Heart right ventricle (tissue), 16 donors: ENCODE results near the gene SMCO4. TPM values are rescaled to one million over a fixed set of nuclear protein-coding genes. Genes with fewer than 3 reads are reported as not detected.

Experiments
- ATAC-seq, 8 donors: fragments of 200-7000 bp; cut with Tn5 transposase; one replicate each; pipeline ENCODE4 v1.9.1; 2020; ENCODE audit warnings: mild to moderate bottlenecking in 8 of 8, moderate library complexity in 8 of 8, moderate number of reproducible peaks in 1 of 8
- DNase-seq, 2 donors: peaks; one replicate each; pipeline ENCODE4 v3.0.0-alpha.2; 2020
- H3K27ac ChIP-seq, 10 donors: fragments of 200-600 bp; sonication (generic) in 2 of 10; one replicate each; pipeline versions ENCODE4 v1.5.0 to v1.8.0; 2020 to 2022; ENCODE audit warnings: mild to moderate bottlenecking in 3 of 10
- H3K27me3 ChIP-seq, 7 donors: fragments of 200-600 bp; one replicate each; pipeline ENCODE4 v1.8.0; 2021 to 2022; ENCODE audit warnings: mild to moderate bottlenecking in 2 of 7
- H3K36me3 ChIP-seq, 9 donors: fragments of 200-600 bp; sonication (generic) in 1 of 9; one replicate each; pipeline versions ENCODE4 v1.5.0 to v1.8.0; 2020 to 2022; ENCODE audit warnings: mild to moderate bottlenecking in 2 of 9
- H3K4me1 ChIP-seq, 9 donors: fragments of 200-600 bp; sonication (generic) in 1 of 9; one replicate each; pipeline versions ENCODE4 v1.5.0 to v1.8.0; 2020 to 2022; ENCODE audit warnings: mild to moderate bottlenecking in 4 of 9
- H3K4me3 ChIP-seq, 10 donors: fragments of 200-600 bp; sonication (generic) in 2 of 10; one replicate each; pipeline versions ENCODE4 v1.5.0 to v1.8.0; 2020 to 2022; ENCODE audit warnings: mild to moderate bottlenecking in 7 of 10, moderate library complexity in 2 of 10
- H3K9me3 ChIP-seq, 11 donors: fragments of 200-600 bp in 10 of 11; sonication (generic) in 2 of 11; one replicate each; pipeline versions ENCODE4 v1.5.0 to v1.8.0; 2013 to 2022; ENCODE audit warnings: mild to moderate bottlenecking in 2 of 11, control low read depth in 1 of 11, moderate library complexity in 1 of 11
- WGBS, 2 donors: extraction: QIAGEN DNeasy Blood & Tissue Kit; methylation state at CpG; one replicate each; pipeline ENCODE4 v1.1.7; 2013; ENCODE audit warnings: inconsistent platforms in 1 of 2; 5-methylcytosine and 5-hydroxymethylcytosine counted together
- intact Hi-C, 10 donors: fragments of 100-400 bp; cut with DNase I; formaldehyde crosslinking; loops; one replicate each; pipeline versions ENCODE4 v1.11.1 to v1.14.2; 2022
- polyA plus RNA-seq, 2 donors: library from polyadenylated mRNA; stranded (reverse); fragments of 200-250 nt; gene quantifications; one replicate each; pipeline ENCODE4 v1.2.3, GENCODE V29; 2013
- total RNA-seq, 10 donors: library from RNA; stranded (reverse); fragmentation: NEBNext Ultra II Directional in 3 of 10; extraction: Animal tissue kit (Norgen Biotek cat#: 25700) in 3 of 10; gene quantifications; one replicate each; pipeline versions ENCODE4 v1.2.1 to v1.2.4, GENCODE V29; 2021 to 2023
- TF ChIP-seq, protein P1 (sequence below), 9 donors: fragments of 200-600 bp; sonication (generic) in 2 of 9; IDR thresholded peaks; one replicate each; pipeline versions ENCODE4 v1.5.0 to v1.8.0; 2021 to 2022; ENCODE audit warnings: antibody characterized with exemption in 9 of 9, mild to moderate bottlenecking in 5 of 9, moderate library complexity in 1 of 9
- donor health status: Arrhythmogenic right ventricular cardiomyopathy.
- donor health status: ischemic (EF 13 %, LVEDD 7.1; RV severe dilation, severe dysfunction).
- donor health status: healthy with polysubstance abuse.
- donor health status: DM: no; HTN: yes; CAD: no.
- donor health status: DM: no; HTN: no; CAD: no.
- donor health status: ischemic (EF 25% LVEDD 6.9; RV normal size, moderate dysfunction).
- donor health status: ischemic (EF 25% LVEDD 5.7; RV mildly dilated, moderate dysfunction).
- donor health status: healthy.
- donor health status: DM: yes; HTN: yes; CAD: no.
- donor health status: Ischemic cardiomyopathy.
- donor health status: ischemic (EF 35%, LVEDD 5.7; RV mildly dilated, moderate dysfunction).
- donor health status: nonischemic (EF 11% LVEDD 7.7; RV severe dilation, severe dysfunction).
- donor health status: DM: yes; HTN: yes; CAD: no.
- donor health status: PGD.
- donor health status: ischemic (EF 29% LVEDD 5.4; RV normal size, mild dysfunction).
- donor health status: nonischemic (EF 23%, LVEDD 6.1; RV moderate dilation, normal function).

The SMCO4 gene
- total and polyA plus RNA-seq, 12 donors = 23.1 to 85.5 (median 44.8) TPM

DNA sequence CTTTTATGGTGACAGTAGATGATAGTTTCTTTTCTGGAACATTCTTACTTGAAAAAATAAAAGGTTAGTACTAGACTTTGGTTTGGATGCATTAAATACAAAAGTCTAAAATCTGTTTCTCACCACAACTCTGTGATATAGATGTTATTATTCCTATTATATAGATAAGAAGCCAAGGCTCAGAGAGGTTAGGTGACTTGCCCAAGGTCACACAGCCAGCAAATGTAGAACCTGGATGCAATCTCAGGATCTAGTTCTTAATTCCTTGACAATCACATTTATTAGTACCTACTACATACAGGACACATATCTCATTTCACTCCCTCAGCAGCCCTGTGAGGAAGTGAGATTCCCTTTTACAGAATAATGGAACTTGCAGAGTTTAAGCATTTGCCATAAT is 26.3 kb upstream of the SMCO4 start:
- intact Hi-C loops = loop anchor here in 1 of 10 donors (10.0 kb wide), 1 partner anchor 85 kb away; no protein-coding TSS in a partner anchor
- Histone ChIP-seq H3K36me3 (no peaks in the 10 kb centered on the region), H3K27me3 (no peaks in the 10 kb centered on the region)

DNA sequence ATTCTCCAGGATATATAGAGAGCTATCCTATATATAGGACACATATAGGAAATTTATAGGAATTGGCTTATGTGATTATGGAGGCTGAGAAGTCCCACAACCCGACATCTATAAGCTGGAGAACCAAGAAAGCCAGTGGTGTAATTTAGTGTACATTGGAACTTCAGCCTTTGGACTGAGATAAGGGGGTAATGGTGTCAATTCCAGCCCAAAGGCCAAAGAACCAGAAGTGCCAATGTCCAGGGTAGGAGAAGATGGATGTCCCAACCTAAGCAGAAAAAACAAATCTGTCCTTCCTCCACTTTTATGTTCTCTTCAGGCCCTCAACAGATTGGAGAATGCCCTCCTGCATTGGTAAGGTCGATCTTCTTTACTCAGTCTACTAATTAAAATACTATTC is 25.5 kb upstream of the SMCO4 start:
- intact Hi-C loops = loop anchor here in 1 of 10 donors (10.0 kb wide), 1 partner anchor 86 kb away; no protein-coding TSS in a partner anchor
- H3K27ac ChIP-seq = no peak overlapping the region
- H3K27me3 ChIP-seq = no peaks in the 10 kb centered on the region
- no peaks in the 10 kb centered on the region for H3K9me3 ChIP-seq
- no peaks in the 10 kb centered on the region for H3K36me3 ChIP-seq
- no peak overlapping the region for H3K4me3 ChIP-seq
- H3K4me1 ChIP-seq = peaks cover 0 to 20% (median 11%) of the 10 kb centered on the region in 9 donors
- WGBS, 2 donors = 75 to 83% methylated on average over 2 of the region's 2 CpGs
- DNase-seq (no peak), ATAC-seq (no peak)
- TF ChIP-seq, protein P1, sequence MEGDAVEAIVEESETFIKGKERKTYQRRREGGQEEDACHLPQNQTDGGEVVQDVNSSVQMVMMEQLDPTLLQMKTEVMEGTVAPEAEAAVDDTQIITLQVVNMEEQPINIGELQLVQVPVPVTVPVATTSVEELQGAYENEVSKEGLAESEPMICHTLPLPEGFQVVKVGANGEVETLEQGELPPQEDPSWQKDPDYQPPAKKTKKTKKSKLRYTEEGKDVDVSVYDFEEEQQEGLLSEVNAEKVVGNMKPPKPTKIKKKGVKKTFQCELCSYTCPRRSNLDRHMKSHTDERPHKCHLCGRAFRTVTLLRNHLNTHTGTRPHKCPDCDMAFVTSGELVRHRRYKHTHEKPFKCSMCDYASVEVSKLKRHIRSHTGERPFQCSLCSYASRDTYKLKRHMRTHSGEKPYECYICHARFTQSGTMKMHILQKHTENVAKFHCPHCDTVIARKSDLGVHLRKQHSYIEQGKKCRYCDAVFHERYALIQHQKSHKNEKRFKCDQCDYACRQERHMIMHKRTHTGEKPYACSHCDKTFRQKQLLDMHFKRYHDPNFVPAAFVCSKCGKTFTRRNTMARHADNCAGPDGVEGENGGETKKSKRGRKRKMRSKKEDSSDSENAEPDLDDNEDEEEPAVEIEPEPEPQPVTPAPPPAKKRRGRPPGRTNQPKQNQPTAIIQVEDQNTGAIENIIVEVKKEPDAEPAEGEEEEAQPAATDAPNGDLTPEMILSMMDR (IDR thresholded peaks at IDR 0.05) = no peak

More for the DNA sequence above, 26.3 kb upstream of the SMCO4 start:
- no peak overlapping the region for H3K27ac ChIP-seq
- H3K4me1 ChIP-seq = peaks cover 0 to 20% (median 11%) of the 10 kb centered on the region in 9 donors
- DNase-seq = no peak
- ATAC-seq = no peak
- TF ChIP-seq, protein P1 (IDR thresholded peaks at IDR 0.05) = no peak
- no peaks in the 10 kb centered on the region for H3K9me3 ChIP-seq
- H3K4me3 ChIP-seq = no peak overlapping the region

DNA sequence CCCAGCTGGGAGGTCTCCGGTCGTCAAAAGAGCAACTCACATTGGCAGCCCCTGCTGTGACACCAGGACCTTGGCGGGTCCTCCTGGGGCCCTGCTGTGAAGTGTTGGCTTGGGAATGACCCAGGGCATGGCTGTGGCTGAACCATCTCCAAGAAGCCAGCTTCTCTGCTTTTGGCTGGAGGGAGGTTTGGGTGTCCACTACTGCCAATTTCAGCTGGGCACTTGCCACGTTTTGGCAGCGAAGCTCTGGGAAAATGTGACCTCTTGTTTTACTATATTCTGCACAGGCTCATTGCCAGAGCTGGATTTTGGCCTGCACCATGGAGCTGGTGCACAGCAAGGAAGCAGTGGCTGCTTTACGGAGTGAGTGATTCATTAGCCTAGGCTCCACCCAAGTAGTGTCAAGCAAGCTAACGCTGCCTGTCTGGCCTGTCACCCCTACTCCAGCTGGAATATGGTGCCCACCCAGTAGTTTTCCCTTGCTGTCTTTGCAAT is 24.3 kb upstream of the SMCO4 start:
- ATAC-seq (peak; percentile 79 to 98 (median 95)), DNase-seq (peak; percentile 68 to 83)
- TF ChIP-seq, protein P1 (IDR thresholded peaks at IDR 0.05) = no peak
- Histone ChIP-seq H3K9me3 (no peaks in the 10 kb centered on the region), H3K36me3 (no peaks in the 10 kb centered on the region), H3K4me3 (no peak overlapping the region), H3K4me1 (peaks cover 0 to 20% (median 11%) of the 10 kb centered on the region in 9 donors), H3K27ac (peak overlapping the region in 5 of 10 donors; percentile 49 to 61 (median 57)), H3K27me3 (no peaks in the 10 kb centered on the region)
- 14 to 19% methylated on average over 7 of the region's 7 CpGs for WGBS, 2 donors
- intact Hi-C loops = loop anchor here in 1 of 10 donors (10.0 kb wide), 1 partner anchor 87 kb away; no protein-coding TSS in a partner anchor

DNA sequence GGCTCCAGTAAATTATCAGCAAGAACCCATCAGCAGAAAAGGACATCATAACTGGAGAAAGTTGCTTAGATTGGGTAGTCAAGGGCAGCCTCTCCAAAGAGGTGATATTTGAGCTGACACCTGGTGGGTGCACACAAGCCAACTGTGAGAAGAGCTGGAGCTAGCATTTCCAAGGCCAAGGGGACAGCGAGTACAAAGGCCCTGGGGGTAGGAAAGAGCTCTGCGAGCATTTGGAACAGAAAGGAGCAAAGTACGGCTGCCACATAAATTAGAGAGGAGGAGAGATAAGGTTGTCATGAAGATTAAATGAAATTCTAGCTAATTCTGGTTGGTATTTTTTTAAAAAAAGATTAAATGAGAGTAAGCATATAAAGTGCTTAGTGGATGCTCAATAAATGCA is 21.7 kb upstream of the SMCO4 start:
- intact Hi-C loops = loop anchor here in 1 of 10 donors (10.0 kb wide), 1 partner anchor 90 kb away; no protein-coding TSS in a partner anchor
- Histone ChIP-seq H3K4me3 (no peak overlapping the region), H3K9me3 (no peaks in the 10 kb centered on the region), H3K4me1 (peaks cover 0 to 12% (median 8%) of the 10 kb centered on the region in 9 donors), H3K27ac (no peak overlapping the region), H3K36me3 (no peaks in the 10 kb centered on the region), H3K27me3 (no peaks in the 10 kb centered on the region)
- WGBS, 2 donors = 68 to 71% methylated on average over 3 of the region's 3 CpGs
- ATAC-seq = no peak
- TF ChIP-seq, protein P1 (IDR thresholded peaks at IDR 0.05) = no peak
- DNase-seq = no peak
